GM18909 (cell line): Measurements from ENCODE around the gene AKR1C8.
"Not testable (repeated sequence)": the region's sequence is repeated elsewhere in the genome, so short reads cannot be mapped to it uniquely, and the experiment has no call there.

Source experiments
- ATAC-seq: cut with Tn5 transposase; IDR thresholded peaks from one replicate; pipeline ENCODE4 v1.9.1; 2021; ENCODE audit warnings: mild to moderate bottlenecking; ENCODE audit not compliant: unreplicated experiment, poor library complexity

AKR1C8 gene

DNA sequence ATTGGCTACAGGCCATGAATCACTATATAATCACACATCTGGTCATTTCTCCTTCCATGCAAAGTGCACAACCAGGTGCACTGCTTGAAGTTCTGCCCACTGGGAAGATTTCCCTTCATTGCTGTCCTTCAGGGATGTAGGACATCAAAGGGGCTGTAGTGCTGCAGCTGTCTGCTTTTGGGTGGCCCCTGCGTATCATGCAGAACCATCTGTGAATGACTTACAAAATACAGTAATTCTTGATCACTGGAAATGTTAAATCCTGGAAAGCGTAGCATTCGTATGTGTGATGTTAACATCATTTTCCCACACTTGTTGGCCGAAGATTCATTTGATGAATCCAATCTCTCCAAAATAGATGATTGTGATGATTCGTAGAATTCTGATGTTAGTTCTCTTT, 68.3 kb downstream of the AKR1C8 start:
- ATAC-seq = no peak

- not testable (repeated sequence) for ATAC-seq
Observed at GRCh38 chr10:5109861-5110260, 75.1 kb downstream of the AKR1C8 start.

- ATAC-seq = no peak
Observed at GRCh38 chr10:5108658-5109416, 76.1 kb downstream of the AKR1C8 start.

DNA sequence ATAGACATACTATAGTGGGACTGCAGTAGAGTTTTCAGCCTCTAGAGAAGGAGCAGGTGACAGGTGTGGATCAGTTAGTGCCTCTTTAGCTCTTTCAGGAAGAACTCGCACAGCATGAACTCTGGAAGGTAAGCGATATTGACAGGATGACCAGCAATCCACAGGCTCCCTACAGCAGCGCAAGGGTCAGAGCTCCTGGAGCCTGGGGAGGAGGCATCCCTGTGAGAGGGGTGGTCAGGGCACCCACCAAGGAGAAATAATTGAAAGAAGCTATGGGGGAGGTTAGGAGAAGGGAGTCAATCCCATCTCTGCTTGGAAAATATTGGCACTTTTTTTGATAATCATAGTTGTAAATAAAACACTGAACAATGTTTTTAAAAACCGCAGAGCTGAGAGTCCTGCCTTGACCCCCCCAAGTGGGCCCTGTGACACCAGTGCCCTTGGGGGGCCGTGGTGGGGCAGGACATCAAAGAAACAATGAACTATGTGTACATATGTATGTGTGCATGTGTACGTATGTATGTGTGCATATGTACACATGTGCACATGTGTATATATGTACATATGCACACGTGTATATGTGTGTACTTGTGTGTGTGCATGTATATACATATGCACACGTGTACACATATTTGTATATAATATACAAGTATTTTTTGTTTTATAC, 77.0 kb downstream of the AKR1C8 start:
- no peak for ATAC-seq

- ATAC-seq = no peak
Observed at GRCh38 chr10:5106553-5106952, 78.4 kb downstream of the AKR1C8 start.

- ATAC-seq = no peak
Observed at GRCh38 chr10:5105626-5106025, 79.3 kb downstream of the AKR1C8 start.
